NCI-H2227 (cell line): Measurements from ENCODE around the gene SLC12A5.
A peak's percentile ranks its signal among the peaks of the same experiment; 100 is the strongest.

ENCODE experiments used
- DNase-seq: peaks from one replicate; lab custom pipeline; 2025; ENCODE audit not compliant: unreplicated experiment; lab: John Stamatoyannopoulos, UW

Gene SLC12A5

GRCh38 chr20:46006022-46006705 lies 22.9 kb upstream of the SLC12A5 start:
- no peak for DNase-seq

GRCh38 chr20:46006964-46007363 lies 22.1 kb upstream of the SLC12A5 start:
- DNase-seq = no peak

- no peak for DNase-seq
These were observed 21.3 kb upstream of the SLC12A5 start for GRCh38 chr20:46007671-46008070.

GRCh38 chr20:46009816-46010215 lies 19.2 kb upstream of the SLC12A5 start:
- DNase-seq = no peak

GRCh38 chr20:46010491-46011391 lies 18.3 kb upstream of the SLC12A5 start:
- no peak for DNase-seq

GRCh38 chr20:46011631-46012482 lies 17.2 kb upstream of the SLC12A5 start:
- no peak for DNase-seq

GRCh38 chr20:46012921-46013320 lies 16.1 kb upstream of the SLC12A5 start:
- DNase-seq = no peak

DNA sequence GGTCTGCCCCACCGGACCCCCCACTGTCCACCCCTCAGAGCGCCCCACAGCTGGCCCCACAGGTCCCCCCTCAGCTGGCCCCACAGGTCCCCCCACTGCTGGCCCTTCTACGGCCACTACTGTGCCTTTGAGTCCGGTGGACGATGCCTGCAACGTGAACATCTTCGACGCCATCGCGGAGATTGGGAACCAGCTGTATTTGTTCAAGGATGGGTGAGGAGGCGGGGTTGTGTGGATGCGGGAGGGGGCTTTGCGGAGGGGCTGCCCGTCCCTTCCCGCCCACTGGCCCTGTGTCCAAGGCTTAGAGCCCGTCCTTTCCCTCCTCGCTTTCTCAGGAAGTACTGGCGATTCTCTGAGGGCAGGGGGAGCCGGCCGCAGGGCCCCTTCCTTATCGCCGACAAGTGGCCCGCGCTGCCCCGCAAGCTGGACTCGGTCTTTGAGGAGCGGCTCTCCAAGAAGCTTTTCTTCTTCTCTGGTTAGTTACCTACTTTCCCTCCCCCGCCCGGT lies 15.6 kb upstream of the SLC12A5 start:
- DNase-seq = no peak

GRCh38 chr20:46013829-46014516 lies 15.0 kb upstream of the SLC12A5 start:
- no peak for DNase-seq

- no peak for DNase-seq
These were observed 14.3 kb upstream of the SLC12A5 start for GRCh38 chr20:46014517-46015396.

DNA sequence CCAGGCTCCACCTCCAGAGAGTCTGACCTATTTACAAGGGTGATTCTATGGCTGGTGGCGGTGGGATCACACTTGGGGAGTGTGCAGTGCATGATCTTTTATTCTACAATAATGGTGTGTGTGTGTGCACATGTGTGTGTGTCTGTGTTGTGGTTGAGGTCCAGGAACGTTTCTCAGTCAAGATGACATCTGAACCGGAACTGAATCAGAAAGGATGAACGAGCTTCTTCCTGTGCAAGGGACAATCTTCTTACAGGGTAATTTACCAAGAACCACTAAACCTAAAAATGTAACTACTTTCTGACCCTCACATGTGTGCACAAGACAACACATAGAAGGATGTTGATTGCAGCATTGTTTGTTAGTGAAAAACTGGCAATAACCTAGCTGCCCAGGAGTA lies 11.7 kb upstream of the SLC12A5 start:
- no peak for DNase-seq

DNA sequence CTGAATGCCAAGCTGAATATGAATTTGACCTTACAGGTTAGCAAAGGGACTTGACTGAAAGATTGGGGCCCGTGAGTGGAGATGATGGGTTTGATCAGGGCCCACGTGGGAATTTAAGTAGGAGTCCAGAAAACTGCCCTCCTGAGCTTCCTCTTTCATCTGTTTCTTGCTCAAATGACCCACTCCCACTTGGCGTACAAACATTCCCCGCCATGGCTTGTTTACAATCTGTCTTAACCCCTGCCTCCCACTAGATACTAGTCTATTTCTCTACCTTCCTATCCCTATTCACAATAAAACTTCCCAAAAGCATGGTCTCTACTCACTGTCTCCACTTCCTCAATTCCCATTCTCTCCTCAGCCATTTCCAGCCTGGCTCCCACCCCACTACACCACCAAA lies 10.9 kb upstream of the SLC12A5 start:
- no peak for DNase-seq

DNA sequence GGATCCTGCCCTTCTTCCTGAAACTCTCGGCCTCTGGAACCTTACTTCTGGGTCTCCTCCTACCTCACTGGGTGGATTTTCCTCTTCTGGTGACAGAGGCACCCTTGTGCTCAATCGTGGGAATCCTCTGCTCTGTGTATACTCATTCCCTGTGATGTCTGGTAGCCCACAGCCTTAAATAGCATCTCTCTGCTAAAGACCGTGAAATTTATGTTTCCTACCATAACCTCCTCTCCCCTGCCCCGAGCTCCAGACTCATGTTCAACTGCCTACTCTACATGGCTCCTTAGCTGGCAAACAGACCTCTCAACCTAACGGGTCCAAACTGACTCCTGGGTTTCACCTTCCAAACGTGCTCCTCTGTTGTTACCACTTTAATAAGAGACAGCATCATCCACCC lies 10.4 kb upstream of the SLC12A5 start:
- DNase-seq = no peak

DNA sequence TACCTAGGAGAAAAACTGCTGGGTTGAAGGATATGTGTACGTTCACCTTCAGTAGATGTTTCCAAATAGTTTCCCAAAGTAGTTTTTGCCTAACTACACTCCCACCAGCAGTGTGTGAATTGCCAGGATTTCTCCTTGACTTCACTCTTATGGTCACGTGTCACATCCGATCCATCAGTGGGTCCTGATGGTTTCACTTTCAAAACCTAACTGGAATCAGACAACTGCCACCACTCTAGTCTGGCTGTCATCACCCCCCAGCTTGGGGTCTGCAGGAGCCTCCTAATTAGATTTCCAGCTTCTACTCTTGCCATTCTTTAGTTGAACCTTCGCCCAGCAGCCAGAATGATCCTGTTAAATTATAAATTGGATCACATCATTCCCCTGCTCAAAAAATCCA lies 8.5 kb upstream of the SLC12A5 start:
- DNase-seq = no peak

DNA sequence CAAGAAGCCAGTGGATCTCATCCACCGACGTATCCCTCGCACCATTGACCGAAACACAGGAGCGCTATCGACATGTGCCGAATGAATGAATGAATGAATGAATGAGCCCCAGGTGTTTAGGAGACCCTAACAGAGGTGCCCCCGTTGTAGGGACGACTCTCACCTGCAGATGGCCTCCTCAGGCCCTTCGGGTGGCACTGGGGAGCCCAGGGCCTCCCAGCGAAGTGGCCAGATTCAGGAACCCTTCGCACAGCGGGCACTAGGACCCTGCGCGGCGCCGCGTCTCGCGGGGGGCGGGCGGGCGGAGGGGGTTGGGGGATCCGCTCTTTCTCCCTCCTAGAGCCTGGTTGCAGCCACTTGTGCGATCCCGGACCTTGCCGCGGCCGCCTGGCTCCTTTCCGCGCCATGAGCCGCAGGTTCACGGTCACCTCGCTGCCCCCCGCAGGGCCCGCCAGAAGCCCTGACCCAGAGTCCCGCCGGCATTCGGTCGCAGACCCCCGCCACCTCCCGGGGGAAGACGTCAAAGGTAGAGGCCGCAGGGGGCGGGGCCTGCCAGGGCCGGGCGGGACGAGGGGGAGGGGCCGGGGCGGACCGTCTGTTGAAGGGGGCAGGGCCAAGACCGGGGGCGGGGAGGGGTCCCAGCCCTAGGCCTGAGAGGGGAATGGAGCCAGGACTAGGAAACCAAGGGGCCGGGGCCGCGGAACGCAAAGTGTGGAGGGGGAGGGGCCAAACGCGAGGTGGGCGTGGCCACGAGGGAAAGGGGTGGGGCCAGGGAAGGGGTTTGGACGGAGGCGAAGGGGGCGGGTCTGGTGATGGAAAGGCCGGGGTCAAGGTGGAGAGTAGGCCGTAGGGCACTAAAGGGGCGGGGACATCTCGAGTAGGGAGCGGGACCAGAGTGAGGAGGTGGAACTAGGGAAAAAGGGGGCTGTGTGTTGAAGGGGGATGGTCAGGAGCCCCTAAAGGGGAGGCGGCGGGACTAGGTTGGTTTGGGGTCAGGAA lies 7.4 kb upstream of the SLC12A5 start:
- peak; percentile 89 for DNase-seq

GRCh38 chr20:46022411-46023147 lies 6.4 kb upstream of the SLC12A5 start:
- DNase-seq = peak; percentile 74

GRCh38 chr20:46023148-46023484 lies 5.9 kb upstream of the SLC12A5 start:
- DNase-seq = no peak

- no peak for DNase-seq
These were observed 5.0 kb upstream of the SLC12A5 start for GRCh38 chr20:46023999-46024398.
